ENCODE data around the gene SRGAP2B.
"Not testable (repeated sequence)": the region's sequence is repeated elsewhere in the genome, so short reads cannot be mapped to it uniquely, and the experiment has no call there.

GRCh38 chr1:144922785-144923184, 172.3 kb downstream of the SRGAP2B start:
- not testable (repeated sequence) for TF ChIP-seq POLR2A (IDR thresholded peaks at IDR 0.05; ENCODE audit: low read length); GATA1 (IDR thresholded peaks at IDR 0.05; ENCODE audit: low read depth, low read length)

All from erythroblast (primary cell).